Ishikawa (cell line): ENCODE data around the gene KAT2B.

Source experiments
- CEBPB ChIP-seq: IDR thresholded peaks from 2 replicates; pipeline ENCODE4 v1.6.1; 2012
- CREB1 ChIP-seq: IDR thresholded peaks from 2 replicates; pipeline ENCODE4 v1.6.1; 2012; ENCODE audit warnings: low read depth
- EGR1 ChIP-seq: IDR thresholded peaks from 2 replicates; pipeline ENCODE4 v1.6.1; 2012
- EP300 ChIP-seq: IDR thresholded peaks from 2 replicates; pipeline ENCODE4 v1.6.1; 2012; ENCODE audit warnings: borderline replicate concordance
- RAD21 ChIP-seq: IDR thresholded peaks from 2 replicates; pipeline ENCODE4 v1.6.1; 2012; ENCODE audit warnings: low read depth
- REST ChIP-seq: IDR thresholded peaks from 2 replicates; pipeline ENCODE4 v1.6.1; 2012; ENCODE audit warnings: low read depth, mild to moderate bottlenecking
- TAF1 ChIP-seq: IDR thresholded peaks from 2 replicates; pipeline ENCODE4 v1.6.1; 2012; ENCODE audit warnings: low read depth, mild to moderate bottlenecking
- TEAD4 ChIP-seq: IDR thresholded peaks from 2 replicates; pipeline ENCODE4 v1.6.1; 2012
- USF1 ChIP-seq: IDR thresholded peaks from 2 replicates; pipeline ENCODE4 v1.6.1; 2012
- ZBTB7A ChIP-seq: IDR thresholded peaks from 2 replicates; pipeline ENCODE4 v1.6.1; 2012; ENCODE audit warnings: low read depth
- TF ChIP-seq, protein P1 (sequence below): IDR thresholded peaks from 2 replicates; pipeline ENCODE4 v1.6.1; 2012

KAT2B gene

DNA sequence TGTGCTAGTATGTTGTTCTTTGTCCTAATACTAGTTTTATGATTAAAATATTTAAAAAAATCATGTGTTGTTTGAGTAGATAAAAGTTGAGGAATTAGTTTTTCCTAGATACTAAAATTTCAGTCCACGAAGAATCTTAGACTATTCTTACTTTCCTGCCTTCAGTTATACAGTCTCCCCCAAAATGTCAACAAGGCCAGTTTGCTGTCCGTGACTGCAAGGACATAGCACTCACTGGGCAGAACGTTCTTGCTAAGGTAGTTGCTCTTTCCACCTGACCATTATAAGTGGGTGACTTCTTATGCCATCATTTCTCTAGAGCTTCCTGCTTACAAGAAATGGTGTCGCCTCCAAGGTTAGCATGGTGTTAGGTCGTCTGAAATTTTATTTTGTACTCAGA is 32.8 kb downstream of the KAT2B start:
- TF ChIP-seq EP300 (no peak), REST (no peak)

GRCh38 chr3:20073683-20074082 is 33.4 kb downstream of the KAT2B start:
- no peak for TF ChIP-seq REST
- TF ChIP-seq, protein P1, sequence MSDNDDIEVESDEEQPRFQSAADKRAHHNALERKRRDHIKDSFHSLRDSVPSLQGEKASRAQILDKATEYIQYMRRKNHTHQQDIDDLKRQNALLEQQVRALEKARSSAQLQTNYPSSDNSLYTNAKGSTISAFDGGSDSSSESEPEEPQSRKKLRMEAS: no peak
- TF ChIP-seq USF1: no peak
- TF ChIP-seq TEAD4: no peak

DNA sequence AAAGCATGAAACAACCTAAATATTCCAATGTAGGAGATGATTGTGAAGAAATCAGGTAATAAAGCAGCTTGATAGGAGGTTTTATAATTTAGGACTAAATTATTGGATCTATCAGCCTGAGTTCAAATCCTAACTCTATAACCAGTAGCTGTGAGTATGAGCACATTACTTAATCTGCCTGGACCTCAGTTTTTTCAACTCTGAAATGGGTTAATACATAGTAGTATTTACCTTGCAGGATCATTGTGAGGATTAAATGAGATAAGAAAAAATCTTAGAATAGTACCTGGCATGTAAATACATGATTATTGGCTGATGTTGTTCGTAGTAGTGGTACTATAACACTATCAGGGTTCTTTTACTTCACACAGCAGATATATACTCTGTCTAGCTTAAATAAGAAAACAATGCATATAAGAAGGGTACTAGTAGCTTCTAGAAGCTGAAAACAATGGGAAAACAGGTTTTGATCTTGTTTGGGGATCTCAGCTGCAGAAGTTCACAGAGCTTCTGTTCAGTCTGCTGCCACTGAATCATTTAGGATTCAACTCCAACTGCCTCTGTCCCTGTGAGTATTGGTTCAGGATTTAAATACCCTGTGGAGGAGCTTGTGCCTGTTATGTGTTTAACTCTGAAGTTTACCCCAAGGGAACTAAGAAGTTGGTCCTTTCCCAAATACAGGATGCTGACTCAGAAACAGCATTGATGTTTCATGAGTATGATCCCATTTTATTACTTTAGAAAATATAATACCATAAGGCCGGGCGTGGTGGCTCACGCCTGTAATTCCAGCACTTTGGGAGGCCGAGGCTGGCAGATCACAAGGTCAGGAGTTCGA is 34.2 kb downstream of the KAT2B start:
- TF ChIP-seq EGR1: no peak
- TF ChIP-seq REST: no peak

GRCh38 chr3:20075197-20075596 is 35.0 kb downstream of the KAT2B start:
- no peak for TF ChIP-seq USF1
- no peak for TF ChIP-seq RAD21
- no peak for TF ChIP-seq CEBPB
- no peak for TF ChIP-seq EGR1
- no peak for TF ChIP-seq CREB1
- TF ChIP-seq REST: no peak
- TF ChIP-seq ZBTB7A: no peak
- TF ChIP-seq TAF1: no peak
